ENCODE data around the gene MYOZ3.

- TF ChIP-seq POLR2A (IDR thresholded peaks at IDR 0.05), result no peak
- TF ChIP-seq, protein P1, sequence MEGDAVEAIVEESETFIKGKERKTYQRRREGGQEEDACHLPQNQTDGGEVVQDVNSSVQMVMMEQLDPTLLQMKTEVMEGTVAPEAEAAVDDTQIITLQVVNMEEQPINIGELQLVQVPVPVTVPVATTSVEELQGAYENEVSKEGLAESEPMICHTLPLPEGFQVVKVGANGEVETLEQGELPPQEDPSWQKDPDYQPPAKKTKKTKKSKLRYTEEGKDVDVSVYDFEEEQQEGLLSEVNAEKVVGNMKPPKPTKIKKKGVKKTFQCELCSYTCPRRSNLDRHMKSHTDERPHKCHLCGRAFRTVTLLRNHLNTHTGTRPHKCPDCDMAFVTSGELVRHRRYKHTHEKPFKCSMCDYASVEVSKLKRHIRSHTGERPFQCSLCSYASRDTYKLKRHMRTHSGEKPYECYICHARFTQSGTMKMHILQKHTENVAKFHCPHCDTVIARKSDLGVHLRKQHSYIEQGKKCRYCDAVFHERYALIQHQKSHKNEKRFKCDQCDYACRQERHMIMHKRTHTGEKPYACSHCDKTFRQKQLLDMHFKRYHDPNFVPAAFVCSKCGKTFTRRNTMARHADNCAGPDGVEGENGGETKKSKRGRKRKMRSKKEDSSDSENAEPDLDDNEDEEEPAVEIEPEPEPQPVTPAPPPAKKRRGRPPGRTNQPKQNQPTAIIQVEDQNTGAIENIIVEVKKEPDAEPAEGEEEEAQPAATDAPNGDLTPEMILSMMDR (IDR thresholded peaks at IDR 0.05), result no peak
Observed at GRCh38 chr5:150626853-150627276, 34.2 kb upstream of the MYOZ3 start.

All from sigmoid colon (tissue), 3 donors.